HG02623 (cell line): Measurements from ENCODE around the gene KIF3B.
"Not testable (repeated sequence)": the region's sequence is repeated elsewhere in the genome, so short reads cannot be mapped to it uniquely, and the experiment has no call there.

Experiments
- ATAC-seq: cut with Tn5 transposase; IDR thresholded peaks from one replicate; pipeline ENCODE4 v1.9.1; 2021; ENCODE audit warnings: moderate library complexity; ENCODE audit not compliant: unreplicated experiment

Gene KIF3B

GRCh38 chr20:32382102-32382950 lies 104.9 kb downstream of the KIF3B start:
- ATAC-seq: no peak

DNA sequence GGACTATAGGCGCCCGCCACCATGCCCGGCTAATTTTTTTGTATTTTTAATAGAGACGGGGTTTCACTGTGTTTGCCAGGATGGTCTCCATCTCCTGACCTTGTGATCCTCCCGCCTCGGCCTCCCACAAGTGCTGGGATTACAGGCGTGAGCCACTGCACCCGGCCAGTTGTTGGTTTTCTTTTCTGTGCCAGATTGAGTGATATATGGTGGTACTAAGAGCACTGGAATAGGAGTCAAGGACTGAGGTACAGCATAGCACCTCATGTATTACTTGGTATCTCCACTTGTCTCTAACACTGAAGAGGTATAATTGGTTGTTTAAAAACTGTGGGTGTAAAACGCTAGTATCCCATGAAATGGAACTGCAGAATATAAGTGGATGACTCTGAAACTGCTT lies 106.0 kb downstream of the KIF3B start:
- ATAC-seq: not testable (repeated sequence)
